Testis (tissue), 2 donors: Measurements from ENCODE around the gene GPX2.

Source experiments
- CTCF ChIP-seq, 3 experiments: fragments of 450-650 bp in 2 of 3; fragments of 200-600 bp in 1 of 3; sonication (generic) in 1 of 3; IDR thresholded peaks; one replicate each; pipeline ENCODE4 v1.5.1; 2016 to 2019; ENCODE audit warnings: antibody characterized with exemption in 3 of 3, mild to moderate bottlenecking in 2 of 3, moderate library complexity in 1 of 3
- POLR2A ChIP-seq: fragments of 450-650 bp; IDR thresholded peaks from one replicate; pipeline ENCODE4 v1.6.1; 2017; ENCODE audit warnings: antibody characterized with exemption, mild to moderate bottlenecking, moderate library complexity

GRCh38 chr14:64974563-64974962 is 32.0 kb upstream of the GPX2 start:
- TF ChIP-seq POLR2A: no peak
- no peak for TF ChIP-seq CTCF (IDR thresholded peaks at IDR 0.05)
